Colonic mucosa (tissue), 4 donors: ENCODE measurements around the gene CCDC18. TPM values are rescaled to one million over a fixed set of nuclear protein-coding genes. Genes with fewer than 3 reads are reported as not detected.
"Not testable (repeated sequence)": the region's sequence is repeated elsewhere in the genome, so short reads cannot be mapped to it uniquely, and the experiment has no call there.

ENCODE experiments used
- DNase-seq: peaks from one replicate; pipeline ENCODE4 v3.0.0-alpha.2; 2020
- H3K27ac ChIP-seq: fragments of 200-600 bp; one replicate; pipeline ENCODE4 v1.8.0; 2021
- H3K27me3 ChIP-seq: fragments of 200-600 bp; one replicate; pipeline ENCODE4 v1.8.0; 2021
- H3K36me3 ChIP-seq: fragments of 200-600 bp; one replicate; pipeline ENCODE4 v1.8.0; 2021
- H3K4me1 ChIP-seq: fragments of 200-600 bp; one replicate; pipeline ENCODE4 v1.8.0; 2021; ENCODE audit warnings: mild to moderate bottlenecking
- H3K4me3 ChIP-seq: fragments of 200-600 bp; one replicate; pipeline ENCODE4 v1.8.0; 2021
- H3K9ac ChIP-seq, 2 donors: one replicate each; pipeline ENCODE4 v1.7.0; 2013; ENCODE audit warnings: control low read depth in 2 of 2, low read depth in 2 of 2, low read length in 2 of 2
- H3K9me3 ChIP-seq: fragments of 200-600 bp; one replicate; pipeline ENCODE4 v1.8.0; 2021
- CTCF ChIP-seq: fragments of 200-600 bp; IDR thresholded peaks from one replicate; pipeline ENCODE4 v1.8.0; 2022; ENCODE audit warnings: antibody characterized with exemption, mild to moderate bottlenecking
- intact Hi-C: fragments of 100-400 bp; cut with DNase I; formaldehyde crosslinking; loops from one replicate; pipeline ENCODE4 v1.14.1; 2022
- total RNA-seq, 2 donors: library from RNA; stranded (reverse); fragmentation: NEBNext Ultra II Directional in 1 of 2; extraction: Animal tissue kit (Norgen Biotek cat#: 25700) in 1 of 2; gene quantifications; one replicate each; pipeline ENCODE4 v1.2.1, GENCODE V29; 2021
- donor health status: healthy.
- donor health status: DM: no; HTN: no; CAD: no.
- donor health status: DM: no; HTN: no; CAD: no.

Gene CCDC18
- total RNA-seq, 2 donors from 2014 or later: 4.2 to 7.6 TPM

GRCh38 chr1:93255222-93256079 is 74.9 kb downstream of the CCDC18 start:
- Histone ChIP-seq H3K27me3 (no peaks in the 10 kb centered on the region), H3K36me3 (no peaks in the 10 kb centered on the region), H3K9ac (no peak overlapping the region), H3K4me1 (no peaks in the 10 kb centered on the region), H3K4me3 (no peak overlapping the region), H3K9me3 (no peaks in the 10 kb centered on the region), H3K27ac (no peak overlapping the region)
- DNase-seq: no peak
- TF ChIP-seq CTCF: no peak
- intact Hi-C loops: no loop called here

GRCh38 chr1:93256433-93256832 is 75.9 kb downstream of the CCDC18 start:
- no peak for DNase-seq
- H3K4me1 ChIP-seq: no peaks in the 10 kb centered on the region
- H3K4me3 ChIP-seq: no peak overlapping the region
- H3K27me3 ChIP-seq: no peaks in the 10 kb centered on the region
- no peaks in the 10 kb centered on the region for H3K36me3 ChIP-seq
- no peak for TF ChIP-seq CTCF
- no peak overlapping the region for H3K27ac ChIP-seq
- H3K9ac ChIP-seq: no peak overlapping the region
- no peaks in the 10 kb centered on the region for H3K9me3 ChIP-seq
- intact Hi-C loops: no loop called here

- no peak for TF ChIP-seq CTCF
- intact Hi-C loops: no loop called here
Observed at GRCh38 chr1:93257889-93258288, 77.4 kb downstream of the CCDC18 start.

GRCh38 chr1:93260726-93261125 is 80.2 kb downstream of the CCDC18 start:
- H3K9ac ChIP-seq, H3K9me3 ChIP-seq, H3K27ac ChIP-seq, H3K27me3 ChIP-seq, DNase-seq, H3K36me3 ChIP-seq, H3K4me1 ChIP-seq, intact Hi-C loops, H3K4me3 ChIP-seq: not testable (repeated sequence)

More at GRCh38 chr1:93257889-93258288, 77.4 kb downstream of the CCDC18 start:
- Histone ChIP-seq H3K27me3 (no peaks in the 10 kb centered on the region), H3K4me1 (no peaks in the 10 kb centered on the region), H3K4me3 (no peak overlapping the region), H3K27ac (no peak overlapping the region), H3K9me3 (no peaks in the 10 kb centered on the region), H3K9ac (no peak overlapping the region), H3K36me3 (no peaks in the 10 kb centered on the region)
- DNase-seq: no peak

GRCh38 chr1:93262645-93263044 is 82.1 kb downstream of the CCDC18 start:
- no peaks in the 10 kb centered on the region for H3K9me3 ChIP-seq
- no peaks in the 10 kb centered on the region for H3K4me1 ChIP-seq
- no peak overlapping the region for H3K9ac ChIP-seq
- no peaks in the 10 kb centered on the region for H3K36me3 ChIP-seq
- no peaks in the 10 kb centered on the region for H3K27me3 ChIP-seq
- no peak for TF ChIP-seq CTCF
- no peak overlapping the region for H3K4me3 ChIP-seq
- intact Hi-C loops: no loop called here
- H3K27ac ChIP-seq: no peak overlapping the region
- no peak for DNase-seq

- H3K4me3 ChIP-seq, H3K27me3 ChIP-seq, H3K36me3 ChIP-seq, H3K4me1 ChIP-seq, H3K27ac ChIP-seq, H3K9ac ChIP-seq, DNase-seq, intact Hi-C loops, H3K9me3 ChIP-seq: not testable (repeated sequence)
Observed at GRCh38 chr1:93268888-93269287, 88.4 kb downstream of the CCDC18 start.

- H3K36me3 ChIP-seq, H3K9me3 ChIP-seq, H3K27me3 ChIP-seq, H3K4me1 ChIP-seq, H3K27ac ChIP-seq, DNase-seq, H3K9ac ChIP-seq, intact Hi-C loops, H3K4me3 ChIP-seq: not testable (repeated sequence)
Observed at GRCh38 chr1:93275262-93275633, 94.7 kb downstream of the CCDC18 start.
